IMR-90 (cell line): ENCODE measurements around the gene CACNG8. TPM values are rescaled to one million over a fixed set of nuclear protein-coding genes. Genes with fewer than 3 reads are reported as not detected.

Experiments
- ATAC-seq: fragments of 200-7000 bp; cut with Tn5 transposase; 2 replicates; pipeline ENCODE4 v1.9.1; 2020; ENCODE audit warnings: low read depth, mild to moderate bottlenecking, moderate library complexity
- BruUV-seq: library from RNA; stranded (reverse); fragments of 400-500 nt; replicated peaks from 2 replicates; lab custom pipeline; 2021; lab: Mats Ljungman, UMichigan
- CTCF ChIA-PET: fragments of 300-600 bp; formaldehyde crosslinking; extraction: SDS; loops from one replicate; lab custom pipeline; 2021; ENCODE audit warnings: antibody characterized with exemption; lab: Yijun Ruan, JAX
- POLR2A ChIA-PET: fragments of 300-600 bp; sonication (Branson Sonifier 250); formaldehyde crosslinking; loops from one replicate; lab custom pipeline; 2022; ENCODE audit warnings: antibody characterized with exemption; ENCODE audit not compliant: unreplicated experiment; lab: Charles Lee
- DNase-seq: peaks from one replicate; pipeline ENCODE4 v3.0.0; 2013
- H2AFZ ChIP-seq: replicated peaks from 2 replicates; pipeline ENCODE3; 2013; ENCODE audit warnings: low read length, mild to moderate bottlenecking; ENCODE audit not compliant: poor library complexity
- H2AK5ac ChIP-seq: 2 replicates; pipeline ENCODE4 v1.6.1; 2013; ENCODE audit warnings: low read depth, low read length, inconsistent platforms
- H2AK9ac ChIP-seq: replicated peaks from 2 replicates; pipeline ENCODE3; 2013; ENCODE audit warnings: mild to moderate bottlenecking, low read depth, low read length, moderate library complexity; ENCODE audit not compliant: poor library complexity
- H2BK120ac ChIP-seq: 2 replicates; pipeline ENCODE4 v1.6.1; 2013; ENCODE audit warnings: low read depth, low read length, inconsistent platforms
- H2BK15ac ChIP-seq: 3 replicates; pipeline ENCODE4 v1.6.1; 2013; ENCODE audit warnings: low read depth, low read length, inconsistent platforms
- H2BK20ac ChIP-seq: 2 replicates; pipeline ENCODE4 v1.6.1; 2013; ENCODE audit warnings: low read depth, mild to moderate bottlenecking, inconsistent platforms, low read length, moderate library complexity
- H2BK5ac ChIP-seq: 2 replicates; pipeline ENCODE4 v1.6.1; 2013; ENCODE audit warnings: mild to moderate bottlenecking, low read depth, low read length, inconsistent platforms; ENCODE audit not compliant: poor library complexity, severe bottlenecking
- H3K14ac ChIP-seq: replicated peaks from 2 replicates; pipeline ENCODE4 v1.6.1; 2013; ENCODE audit warnings: low read depth, low read length, inconsistent platforms
- H3K18ac ChIP-seq: 2 replicates; pipeline ENCODE4 v1.6.1; 2013; ENCODE audit warnings: low read depth, low read length, control low read depth
- H3K23ac ChIP-seq: 2 replicates; pipeline ENCODE4 v1.6.1; 2013; ENCODE audit warnings: low read depth, low read length, inconsistent platforms
- H3K27ac ChIP-seq: 2 replicates; pipeline ENCODE4 v1.5.1; 2013; ENCODE audit warnings: mild to moderate bottlenecking, control low read depth, low read length; ENCODE audit not compliant: insufficient read depth
- H3K27me3 ChIP-seq: 2 replicates; pipeline ENCODE4 v1.6.1; 2013; ENCODE audit warnings: low read length; ENCODE audit not compliant: control insufficient read depth, insufficient read depth
- H3K36me3 ChIP-seq: 2 replicates; pipeline ENCODE4 v1.6.1; 2013; ENCODE audit warnings: low read length, mixed read lengths; ENCODE audit not compliant: control insufficient read depth, insufficient read depth
- H3K4ac ChIP-seq: 2 replicates; pipeline ENCODE4 v1.6.1; 2013; ENCODE audit warnings: low read depth, low read length, inconsistent platforms
- H3K4me1 ChIP-seq: 2 replicates; pipeline ENCODE4 v1.6.1; 2013; ENCODE audit warnings: low read length, mixed read lengths; ENCODE audit not compliant: control insufficient read depth, insufficient read depth
- H3K4me2 ChIP-seq: 2 replicates; pipeline ENCODE4 v1.6.1; 2013; ENCODE audit warnings: low read depth, mild to moderate bottlenecking, control low read depth, low read length, moderate library complexity
- H3K4me3 ChIP-seq: 2 replicates; pipeline ENCODE4 v1.5.1; 2013; ENCODE audit warnings: low read depth, mild to moderate bottlenecking, control low read depth, low read length, moderate library complexity; ENCODE audit not compliant: insufficient read depth
- H3K56ac ChIP-seq: 2 replicates; pipeline ENCODE4 v1.6.1; 2013; ENCODE audit warnings: low read length, inconsistent platforms; ENCODE audit not compliant: insufficient read depth; ENCODE audit errors: extremely low read depth
- H3K79me1 ChIP-seq, 2 experiments: 2 replicates each; pipeline ENCODE4 v1.6.1; 2013; ENCODE audit warnings: low read length in 2 of 2, inconsistent platforms in 1 of 2, low read depth in 1 of 2
- H3K9ac ChIP-seq: 2 replicates; pipeline ENCODE4 v1.6.1; 2013; ENCODE audit warnings: low read depth, low read length, control low read depth
- H3K9me1 ChIP-seq: 2 replicates; pipeline ENCODE4 v1.6.1; 2013; ENCODE audit warnings: low read length, inconsistent platforms; ENCODE audit not compliant: insufficient read depth
- H3K9me3 ChIP-seq: 2 replicates; pipeline ENCODE4 v1.6.1; 2013; ENCODE audit warnings: low read length; ENCODE audit not compliant: control insufficient read depth, insufficient read depth
- H4K20me1 ChIP-seq: 2 replicates; pipeline ENCODE4 v1.6.1; 2013; ENCODE audit warnings: low read length, inconsistent platforms; ENCODE audit not compliant: insufficient read depth
- H4K5ac ChIP-seq: 2 replicates; pipeline ENCODE4 v1.6.1; 2013; ENCODE audit warnings: mild to moderate bottlenecking, low read depth, low read length, control low read depth
- H4K8ac ChIP-seq, 2 experiments: 2 replicates each; pipeline ENCODE4 v1.6.1; 2013; ENCODE audit warnings: low read depth in 2 of 2, low read length in 2 of 2, control low read depth in 1 of 2, inconsistent platforms in 1 of 2
- H4K91ac ChIP-seq: 2 replicates; pipeline ENCODE4 v1.6.1; 2013; ENCODE audit warnings: low read depth, low read length, inconsistent platforms; ENCODE audit not compliant: insufficient read depth
- BHLHE40 ChIP-seq: fragments of 150-350 bp; IDR thresholded peaks from 2 replicates; pipeline ENCODE4 v1.6.1; 2016; ENCODE audit warnings: mild to moderate bottlenecking, low read depth, low read length
- CEBPB ChIP-seq: IDR thresholded peaks from 2 replicates; pipeline ENCODE4 v1.6.1; 2012; ENCODE audit warnings: low read depth, low read length, improper control_type of control experiment
- CHD1 ChIP-seq: IDR thresholded peaks from 2 replicates; pipeline ENCODE4 v1.6.1; 2012; ENCODE audit warnings: low read depth, low read length, improper control_type of control experiment
- CTCF ChIP-seq: conservative IDR thresholded peaks from 2 replicates; pipeline ENCODE4 v1.5.1; 2012; ENCODE audit warnings: mild to moderate bottlenecking, low read depth, low read length, improper control_type of control experiment
- ELK1 ChIP-seq: fragments of 150-350 bp; IDR thresholded peaks from 2 replicates; pipeline ENCODE4 v1.6.1; 2016; ENCODE audit warnings: low read depth, mild to moderate bottlenecking, low read length, moderate library complexity, borderline replicate concordance
- FOS ChIP-seq: fragments of 150-350 bp; IDR thresholded peaks from 2 replicates; pipeline ENCODE4 v1.6.1; 2016; ENCODE audit warnings: low read depth, low read length
- MAFK ChIP-seq: IDR thresholded peaks from 2 replicates; pipeline ENCODE4 v1.6.1; 2012; ENCODE audit warnings: low read depth, low read length, improper control_type of control experiment
- MAZ ChIP-seq: IDR thresholded peaks from 2 replicates; pipeline ENCODE4 v1.6.1; 2012; ENCODE audit warnings: low read depth, mild to moderate bottlenecking, low read length, improper control_type of control experiment, moderate library complexity, borderline replicate concordance
- MXI1 ChIP-seq: IDR thresholded peaks from 2 replicates; pipeline ENCODE4 v1.6.1; 2012; ENCODE audit warnings: low read depth, mild to moderate bottlenecking, low read length, moderate library complexity, borderline replicate concordance
- NFE2L2 ChIP-seq: fragments of 150-350 bp; IDR thresholded peaks from 2 replicates; pipeline ENCODE4 v1.6.1; 2016; ENCODE audit warnings: low read depth, mild to moderate bottlenecking, low read length
- POLR2A ChIP-seq: IDR thresholded peaks from 2 replicates; pipeline ENCODE4 v1.6.1; 2012; ENCODE audit warnings: mild to moderate bottlenecking, low read depth, low read length
- RAD21 ChIP-seq: IDR thresholded peaks from 2 replicates; pipeline ENCODE4 v1.6.1; 2012; ENCODE audit warnings: low read length, improper control_type of control experiment
- RCOR1 ChIP-seq: IDR thresholded peaks from 2 replicates; pipeline ENCODE4 v1.6.1; 2012; ENCODE audit warnings: mild to moderate bottlenecking, low read length, improper control_type of control experiment; ENCODE audit not compliant: insufficient replicate concordance
- RFX5 ChIP-seq: IDR thresholded peaks from 2 replicates; pipeline ENCODE4 v1.8.0; 2012; ENCODE audit warnings: low read depth, mild to moderate bottlenecking, low read length, moderate library complexity
- SMC3 ChIP-seq: fragments of 150-350 bp; IDR thresholded peaks from 2 replicates; pipeline ENCODE4 v1.6.1; 2016; ENCODE audit warnings: low read depth, mild to moderate bottlenecking, antibody characterized with exemption, low read length, moderate library complexity
- USF2 ChIP-seq: fragments of 150-350 bp; IDR thresholded peaks from 2 replicates; pipeline ENCODE4 v1.6.1; 2017; ENCODE audit warnings: mild to moderate bottlenecking, antibody characterized with exemption, low read length, low read depth
- WGBS, 2 experiments: methylation state at CpG; one replicate each; pipeline versions ENCODE4 v1.1.5 to v1.1.7; 2013; ENCODE audit warnings: missing lambda C conversion rate in 2 of 2; ENCODE audit not compliant: insufficient read length in 1 of 2; ENCODE audit errors: extremely low coverage in 2 of 2; 5-methylcytosine and 5-hydroxymethylcytosine counted together
- dilution Hi-C: fragments of 300-500 bp; cut with HindIII; formaldehyde crosslinking; loops from one replicate; pipeline ENCODE4 v1.14.3; 2018; ENCODE audit warnings: low sequenced_read_pairs; ENCODE audit not compliant: unreplicated experiment
- in situ Hi-C: fragments of 300-500 bp; cut with MboI; formaldehyde crosslinking; loops from 3 replicates; pipeline ENCODE4 v1.14.3; 2019; ENCODE audit warnings: low sequenced_read_pairs, inconsistent platforms, mixed read lengths
- intact Hi-C: fragments of 100-400 bp; cut with micrococcal nuclease; formaldehyde crosslinking; loops from 2 replicates; pipeline ENCODE4 v1.10.0; 2022
- polyA plus RNA-seq, 3 experiments: library from polyadenylated mRNA; depleted of rRNA; stranded (reverse); fragments of >200 nt; gene quantifications; 2 replicates each; pipeline ENCODE4 v1.2.3, GENCODE V29; 2012; ENCODE audit warnings: low replicate concordance in 1 of 3
- total RNA-seq: library from RNA; depleted of rRNA; stranded (reverse); fragments of >200 nt; gene quantifications from 2 replicates; pipeline ENCODE4 v1.2.3, GENCODE V29; 2012

Gene CACNG8
- total and polyA plus RNA-seq, 2 of the 4 experiments (the other 2 are of a cell fraction): 0.15 TPM; not detected in 1

- TF ChIP-seq USF2 (no peak), BHLHE40 (no peak), RFX5 (no peak), CHD1 (no peak), CTCF (no peak), MXI1 (no peak), POLR2A (no peak), NFE2L2 (no peak), ELK1 (no peak), MAZ (no peak), RAD21 (no peak), MAFK (no peak), RCOR1 (no peak), SMC3 (no peak), FOS (no peak), CEBPB (no peak)
- H3K14ac ChIP-seq: no peak overlapping the region
- H2AK9ac ChIP-seq: no peak overlapping the region
- no peaks in the 10 kb centered on the region for H3K36me3 ChIP-seq
- H3K79me1 ChIP-seq: no peaks in the 10 kb centered on the region
- H3K23ac ChIP-seq: no peak overlapping the region
- no peak overlapping the region for H4K91ac ChIP-seq
- dilution Hi-C loops: no loop called here
- CTCF ChIA-PET: interaction anchor here (0.8 kb wide), 1 partner anchor 21 kb away, joined by 4 read pairs; no protein-coding TSS in a partner anchor
- H2BK20ac ChIP-seq: no peak overlapping the region
- H3K9me3 ChIP-seq: no peaks in the 10 kb centered on the region; the same call in 1 of the 2 replicates
- no peak for ATAC-seq
- no peak overlapping the region for H3K9ac ChIP-seq
- POLR2A ChIA-PET: no interaction called here
- H4K20me1 ChIP-seq: no peaks in the 10 kb centered on the region
- H3K27ac ChIP-seq: no peak overlapping the region
- intact Hi-C loops: no loop called here
- H4K5ac ChIP-seq: no peak overlapping the region
- H3K18ac ChIP-seq: no peak overlapping the region
- H3K9me1 ChIP-seq: no peaks in the 10 kb centered on the region
- H2BK120ac ChIP-seq: no peak overlapping the region
- WGBS, 2 experiments: no CpG with 5 or more reads among the region's 2 CpGs
- DNase-seq: no peak
- H3K4ac ChIP-seq: no peak overlapping the region
- H2AFZ ChIP-seq: no peak overlapping the region
- peaks cover 11% of the 10 kb centered on the region for H3K27me3 ChIP-seq
- no peak overlapping the region for H3K56ac ChIP-seq
- no peak overlapping the region for H3K4me3 ChIP-seq
- no peak overlapping the region for H3K4me2 ChIP-seq
- in situ Hi-C loops: no loop called here
- no peak overlapping the region for H4K8ac ChIP-seq
- H2BK5ac ChIP-seq: no peak overlapping the region
- H3K4me1 ChIP-seq: no peaks in the 10 kb centered on the region
- H2BK15ac ChIP-seq: no peak overlapping the region
- no TSS peak for BruUV-seq
- no peak overlapping the region for H2AK5ac ChIP-seq
These were observed 38.8 kb downstream of the CACNG8 start for GRCh38 chr19:54001496-54001895.
